ENCODE measurements around the gene NXN. TPM values are rescaled to one million over a fixed set of nuclear protein-coding genes. Genes with fewer than 3 reads are reported as not detected.
"Not testable (repeated sequence)": the region's sequence is repeated elsewhere in the genome, so short reads cannot be mapped to it uniquely, and the experiment has no call there.

The NXN gene
- polyA plus RNA-seq, 4 donors: 2.2 to 12.5 (median 7.1) TPM

GRCh38 chr17:836151-836550 is 143.4 kb downstream of the NXN start:
- H3K9me3 ChIP-seq (ENCODE audit: control insufficient read depth in 2 of 2, insufficient read depth in 1 of 2, low read depth in 1 of 2, low read length in 1 of 2): peaks cover 0 to 11% of the 10 kb centered on the region in 2 donors
- WGBS, 3 donors: 69 to 91% (median 87%) methylated on average over 9 of the region's 9 CpGs
- H3K4me1 ChIP-seq (ENCODE audit: control insufficient read depth in 3 of 3, insufficient read depth in 2 of 3, low read depth in 1 of 3, low read length in 2 of 3): no peaks in the 10 kb centered on the region
- peaks cover 0 to 3% (median 0%) of the 10 kb centered on the region in 3 donors for H3K36me3 ChIP-seq (ENCODE audit: control insufficient read depth in 3 of 3, insufficient read depth in 2 of 3, low read depth in 1 of 3, low read length in 3 of 3)
- DNase-seq (no peak), FAIRE-seq (no peak)
- no peak overlapping the region for H3K4me3 ChIP-seq (ENCODE audit: low read depth in 1 of 3, low read length in 3 of 3)
- peak overlapping the region in 2 of 3 donors; percentile 51 to 87 for H3K27ac ChIP-seq (ENCODE audit: low read depth in 1 of 3, low read length in 2 of 3)
- H3K27me3 ChIP-seq (ENCODE audit: control insufficient read depth in 3 of 3, insufficient read depth in 3 of 3, low read length in 3 of 3): no peaks in the 10 kb centered on the region

GRCh38 chr17:835721-836120 is 143.9 kb downstream of the NXN start:
- H3K27me3 ChIP-seq (ENCODE audit: control insufficient read depth in 3 of 3, insufficient read depth in 3 of 3, low read length in 3 of 3); DNase-seq; FAIRE-seq; H3K4me1 ChIP-seq (ENCODE audit: control insufficient read depth in 3 of 3, insufficient read depth in 2 of 3, low read depth in 1 of 3, low read length in 2 of 3); H3K4me3 ChIP-seq (ENCODE audit: low read depth in 1 of 3, low read length in 3 of 3); H3K36me3 ChIP-seq (ENCODE audit: control insufficient read depth in 3 of 3, insufficient read depth in 2 of 3, low read depth in 1 of 3, low read length in 3 of 3): not testable (repeated sequence)
- 43 to 83% (median 73%) methylated on average over 1 to 4 of the region's 27 CpGs for WGBS, 3 donors
- H3K27ac ChIP-seq (ENCODE audit: low read depth in 1 of 3, low read length in 2 of 3): peak overlapping the region in 2 of 3 donors; percentile 51 to 87
- H3K9me3 ChIP-seq (ENCODE audit: control insufficient read depth in 2 of 2, insufficient read depth in 1 of 2, low read depth in 1 of 2, low read length in 1 of 2): peaks cover 0 to 11% of the 10 kb centered on the region in 2 donors

GRCh38 chr17:835263-835662 is 144.3 kb downstream of the NXN start:
- no peaks in the 10 kb centered on the region for H3K27me3 ChIP-seq (ENCODE audit: control insufficient read depth in 3 of 3, insufficient read depth in 3 of 3, low read length in 3 of 3)
- no peaks in the 10 kb centered on the region for H3K36me3 ChIP-seq (ENCODE audit: control insufficient read depth in 3 of 3, insufficient read depth in 2 of 3, low read depth in 1 of 3, low read length in 3 of 3)
- no peak for FAIRE-seq
- H3K4me3 ChIP-seq (ENCODE audit: low read depth in 1 of 3, low read length in 3 of 3): no peak overlapping the region
- DNase-seq: peak in 1 of 2 donors; percentile 18
- H3K4me1 ChIP-seq (ENCODE audit: control insufficient read depth in 3 of 3, insufficient read depth in 2 of 3, low read depth in 1 of 3, low read length in 2 of 3): no peaks in the 10 kb centered on the region
- H3K27ac ChIP-seq (ENCODE audit: low read depth in 1 of 3, low read length in 2 of 3): peak overlapping the region in 2 of 3 donors; percentile 45 to 46
- WGBS, 3 donors: 52 to 74% (median 73%) methylated on average over 9 of the region's 9 CpGs
- H3K9me3 ChIP-seq (ENCODE audit: control insufficient read depth in 2 of 2, insufficient read depth in 1 of 2, low read depth in 1 of 2, low read length in 1 of 2): peaks cover 0 to 11% of the 10 kb centered on the region in 2 donors

- Histone ChIP-seq H3K9me3 (ENCODE audit: control insufficient read depth in 2 of 2, insufficient read depth in 1 of 2, low read depth in 1 of 2, low read length in 1 of 2) (peaks cover 0 to 11% of the 10 kb centered on the region in 2 donors), H3K36me3 (ENCODE audit: control insufficient read depth in 3 of 3, insufficient read depth in 2 of 3, low read depth in 1 of 3, low read length in 3 of 3) (no peaks in the 10 kb centered on the region), H3K27me3 (ENCODE audit: control insufficient read depth in 3 of 3, insufficient read depth in 3 of 3, low read length in 3 of 3) (no peaks in the 10 kb centered on the region), H3K4me3 (ENCODE audit: low read depth in 1 of 3, low read length in 3 of 3) (no peak overlapping the region), H3K27ac (ENCODE audit: low read depth in 1 of 3, low read length in 2 of 3) (peak overlapping the region in 1 of 3 donors; percentile 78), H3K4me1 (ENCODE audit: control insufficient read depth in 3 of 3, insufficient read depth in 2 of 3, low read depth in 1 of 3, low read length in 2 of 3) (no peaks in the 10 kb centered on the region)
- FAIRE-seq (no peak), DNase-seq (no peak)
- 83 to 91% (median 86%) methylated on average over 6 of the region's 6 CpGs for WGBS, 3 donors
Observed at GRCh38 chr17:834136-834535, 145.4 kb downstream of the NXN start.

DNA sequence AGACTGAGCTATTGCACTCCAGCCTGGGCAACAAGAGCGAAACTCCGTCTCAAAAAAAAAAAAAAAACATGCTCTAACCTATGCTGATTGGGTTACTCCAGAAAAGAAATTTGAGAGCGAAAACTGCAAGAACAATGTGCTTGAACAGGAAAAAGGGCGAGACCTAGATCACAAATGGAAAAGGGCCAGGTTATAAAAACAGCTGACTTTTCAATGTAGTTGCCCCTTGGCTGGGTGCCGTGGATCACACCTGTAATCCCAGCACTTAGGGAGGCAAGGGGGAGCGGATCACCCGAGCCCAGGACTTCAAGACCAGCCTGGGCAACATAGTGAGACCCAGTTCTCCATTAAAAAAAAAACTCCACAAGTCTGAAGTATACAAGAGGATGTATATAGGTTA is 148.6 kb downstream of the NXN start:
- Histone ChIP-seq H3K9me3 (ENCODE audit: control insufficient read depth in 2 of 2, insufficient read depth in 1 of 2, low read depth in 1 of 2, low read length in 1 of 2) (peaks cover 0 to 11% of the 10 kb centered on the region in 2 donors), H3K4me1 (ENCODE audit: control insufficient read depth in 3 of 3, insufficient read depth in 2 of 3, low read depth in 1 of 3, low read length in 2 of 3) (no peaks in the 10 kb centered on the region), H3K36me3 (ENCODE audit: control insufficient read depth in 3 of 3, insufficient read depth in 2 of 3, low read depth in 1 of 3, low read length in 3 of 3) (no peaks in the 10 kb centered on the region), H3K4me3 (ENCODE audit: low read depth in 1 of 3, low read length in 3 of 3) (no peak overlapping the region), H3K27me3 (ENCODE audit: control insufficient read depth in 3 of 3, insufficient read depth in 3 of 3, low read length in 3 of 3) (no peaks in the 10 kb centered on the region), H3K27ac (ENCODE audit: low read depth in 1 of 3, low read length in 2 of 3) (no peak overlapping the region)
- FAIRE-seq (no peak), DNase-seq (no peak)
- WGBS, 3 donors: 80 to 84% (median 84%) methylated on average over 7 of the region's 7 CpGs

- 73 to 81% (median 76%) methylated on average over 19 of the region's 19 CpGs for WGBS, 3 donors
- DNase-seq (no peak), FAIRE-seq (no peak)
- Histone ChIP-seq H3K27ac (ENCODE audit: low read depth in 1 of 3, low read length in 2 of 3) (peak overlapping the region in 1 of 3 donors; percentile 61), H3K27me3 (ENCODE audit: control insufficient read depth in 3 of 3, insufficient read depth in 3 of 3, low read length in 3 of 3) (no peaks in the 10 kb centered on the region), H3K9me3 (ENCODE audit: control insufficient read depth in 2 of 2, insufficient read depth in 1 of 2, low read depth in 1 of 2, low read length in 1 of 2) (peaks cover 0 to 11% of the 10 kb centered on the region in 2 donors), H3K4me1 (ENCODE audit: control insufficient read depth in 3 of 3, insufficient read depth in 2 of 3, low read depth in 1 of 3, low read length in 2 of 3) (no peaks in the 10 kb centered on the region), H3K36me3 (ENCODE audit: control insufficient read depth in 3 of 3, insufficient read depth in 2 of 3, low read depth in 1 of 3, low read length in 3 of 3) (peaks cover 0 to 4% (median 0%) of the 10 kb centered on the region in 3 donors), H3K4me3 (ENCODE audit: low read depth in 1 of 3, low read length in 3 of 3) (no peak overlapping the region)
Observed at GRCh38 chr17:830381-830780, 149.2 kb downstream of the NXN start.

GRCh38 chr17:829614-830013 is 150.0 kb downstream of the NXN start:
- H3K4me3 ChIP-seq (ENCODE audit: low read depth in 1 of 3, low read length in 3 of 3); FAIRE-seq; H3K27me3 ChIP-seq (ENCODE audit: control insufficient read depth in 3 of 3, insufficient read depth in 3 of 3, low read length in 3 of 3); H3K4me1 ChIP-seq (ENCODE audit: control insufficient read depth in 3 of 3, insufficient read depth in 2 of 3, low read depth in 1 of 3, low read length in 2 of 3); H3K36me3 ChIP-seq (ENCODE audit: control insufficient read depth in 3 of 3, insufficient read depth in 2 of 3, low read depth in 1 of 3, low read length in 3 of 3); DNase-seq: not testable (repeated sequence)
- Histone ChIP-seq H3K9me3 (ENCODE audit: control insufficient read depth in 2 of 2, insufficient read depth in 1 of 2, low read depth in 1 of 2, low read length in 1 of 2) (peaks cover 0 to 11% of the 10 kb centered on the region in 2 donors), H3K27ac (ENCODE audit: low read depth in 1 of 3, low read length in 2 of 3) (peak overlapping the region in 1 of 3 donors; percentile 61)
- WGBS, 3 donors: 52 to 59% (median 58%) methylated on average over 3 of the region's 3 CpGs

DNA sequence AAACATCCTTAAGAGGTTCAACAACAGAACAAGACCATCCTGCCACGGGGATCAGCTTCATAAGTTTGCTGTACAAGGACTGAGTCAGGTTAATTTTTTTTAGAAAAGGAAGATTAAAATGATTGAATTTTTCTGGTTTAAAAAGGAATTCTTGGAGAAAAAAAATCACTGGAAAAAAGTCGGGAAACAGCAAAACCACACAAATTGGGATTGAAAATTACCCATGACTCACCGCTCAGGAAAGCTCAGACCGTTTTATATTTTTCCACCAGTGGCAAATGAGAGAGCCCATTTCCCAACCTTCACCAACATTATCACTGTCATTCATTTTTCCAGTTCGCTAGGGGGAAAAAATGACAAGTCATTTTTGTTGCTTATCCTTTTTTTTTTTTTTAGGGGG is 150.8 kb downstream of the NXN start:
- 77 to 82% (median 79%) methylated on average over 5 of the region's 5 CpGs for whole genome bisulfite sequencing, 3 donors
- Histone ChIP-seq H3K27me3 (ENCODE audit: control insufficient read depth in 3 of 3, insufficient read depth in 3 of 3, low read length in 3 of 3) (no peaks in the 10 kb centered on the region), H3K36me3 (ENCODE audit: control insufficient read depth in 3 of 3, insufficient read depth in 2 of 3, low read depth in 1 of 3, low read length in 3 of 3) (peaks cover 0 to 14% (median 0%) of the 10 kb centered on the region in 3 donors), H3K9me3 (ENCODE audit: control insufficient read depth in 2 of 2, insufficient read depth in 1 of 2, low read depth in 1 of 2, low read length in 1 of 2) (peaks cover 0 to 11% of the 10 kb centered on the region in 2 donors), H3K4me1 (ENCODE audit: control insufficient read depth in 3 of 3, insufficient read depth in 2 of 3, low read depth in 1 of 3, low read length in 2 of 3) (no peaks in the 10 kb centered on the region), H3K27ac (ENCODE audit: low read depth in 1 of 3, low read length in 2 of 3) (no peak overlapping the region), H3K4me3 (ENCODE audit: low read depth in 1 of 3, low read length in 3 of 3) (no peak overlapping the region)
- DNase-seq (no peak), FAIRE-seq (no peak)

DNA sequence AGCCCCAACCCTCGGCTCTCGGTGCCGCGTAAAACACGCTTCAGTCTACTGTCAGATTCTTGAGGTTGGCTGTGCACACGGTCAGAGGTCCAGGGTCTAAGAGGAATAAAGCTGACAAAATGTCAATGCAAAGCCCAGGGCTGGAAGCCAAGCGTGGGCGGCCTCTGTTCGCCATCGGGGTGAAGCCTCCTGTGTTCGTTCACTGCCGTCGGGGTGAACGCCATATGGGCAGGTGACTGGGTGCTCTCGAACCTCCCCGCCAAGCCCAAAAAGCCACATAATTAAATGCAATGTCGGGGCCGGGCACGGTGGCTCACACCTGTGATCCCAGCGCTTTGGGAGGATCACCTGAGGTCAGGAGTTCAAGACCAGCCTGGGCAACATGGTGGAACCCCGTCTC is 152.8 kb downstream of the NXN start:
- H3K27me3 ChIP-seq (ENCODE audit: control insufficient read depth in 3 of 3, insufficient read depth in 3 of 3, low read length in 3 of 3): no peaks in the 10 kb centered on the region
- no peak overlapping the region for H3K27ac ChIP-seq (ENCODE audit: low read depth in 1 of 3, low read length in 2 of 3)
- H3K4me1 ChIP-seq (ENCODE audit: control insufficient read depth in 3 of 3, insufficient read depth in 2 of 3, low read depth in 1 of 3, low read length in 2 of 3): no peaks in the 10 kb centered on the region
- 88 to 89% (median 89%) methylated on average over 21 of the region's 21 CpGs for WGBS, 3 donors
- DNase-seq: no peak
- H3K4me3 ChIP-seq (ENCODE audit: low read depth in 1 of 3, low read length in 3 of 3): no peak overlapping the region
- H3K36me3 ChIP-seq (ENCODE audit: control insufficient read depth in 3 of 3, insufficient read depth in 2 of 3, low read depth in 1 of 3, low read length in 3 of 3): peaks cover 0 to 20% (median 0%) of the 10 kb centered on the region in 3 donors
- FAIRE-seq: no peak
- H3K9me3 ChIP-seq (ENCODE audit: control insufficient read depth in 2 of 2, insufficient read depth in 1 of 2, low read depth in 1 of 2, low read length in 1 of 2): peaks cover 0 to 3% of the 10 kb centered on the region in 2 donors
